ENCODE measurements around the gene PPIL1. TPM values are rescaled to one million over a fixed set of nuclear protein-coding genes. Genes with fewer than 3 reads are reported as not detected.

Gene PPIL1
- total RNA-seq, 1 donor from 2014 or later, result 36.6 TPM

DNA sequence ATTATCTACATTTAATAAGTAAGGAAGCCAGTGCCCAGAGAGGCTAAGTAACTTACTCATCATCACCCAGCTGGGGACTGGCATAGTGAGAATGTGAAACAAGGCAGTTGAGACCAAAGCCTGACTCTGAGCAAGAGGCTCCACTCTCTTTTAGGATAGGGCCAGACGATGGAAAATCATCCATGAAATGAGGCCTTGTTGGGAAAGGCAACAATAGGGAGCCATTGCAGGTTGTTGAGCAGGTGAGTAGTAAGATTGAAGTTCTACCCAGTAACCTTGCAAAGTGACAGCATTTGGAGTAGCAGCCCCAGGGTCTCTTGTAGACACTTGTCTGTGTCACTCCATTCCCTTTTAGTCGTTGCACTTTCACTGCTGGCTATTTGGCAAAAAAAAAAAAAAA is 32.8 kb downstream of the PPIL1 start:
- Mint-ChIP-seq H3K27me3 (ENCODE audit: low read depth, unreplicated experiment) (peaks cover 62% of the 10 kb centered on the region), H3K27ac (ENCODE audit: unreplicated experiment) (no peak overlapping the region), H3K9me3 (ENCODE audit: unreplicated experiment) (peaks cover 4% of the 10 kb centered on the region), H3K4me3 (ENCODE audit: unreplicated experiment) (no peak overlapping the region), H3K4me1 (ENCODE audit: low read depth, unreplicated experiment) (no peaks in the 10 kb centered on the region), H3K36me3 (ENCODE audit: low read depth, unreplicated experiment) (peaks cover 4% of the 10 kb centered on the region)
- Histone ChIP-seq H3K9ac (ENCODE audit: low read length) (no peak overlapping the region), H3K27ac (ENCODE audit: low read depth, low read length) (no peak overlapping the region), H3K4me3 (ENCODE audit: insufficient read depth, low read depth, low read length) (no peak overlapping the region), H3K9me3 (ENCODE audit: insufficient read depth, low read depth, low read length) (no peaks in the 10 kb centered on the region), H2AFZ (ENCODE audit: low read depth, low read length) (no peak overlapping the region), H3K36me3 (ENCODE audit: insufficient read depth, low read length) (no peaks in the 10 kb centered on the region), H3K4me1 (ENCODE audit: insufficient read depth, low read length) (peaks cover 14% of the 10 kb centered on the region), H3K4me2 (ENCODE audit: low read length) (no peak overlapping the region), H4K20me1 (ENCODE audit: insufficient read depth, low read length) (no peaks in the 10 kb centered on the region), H3K79me2 (ENCODE audit: insufficient read depth, low read length) (no peaks in the 10 kb centered on the region), H3K27me3 (ENCODE audit: insufficient read depth, low read length) (peaks cover 25% of the 10 kb centered on the region)
- FAIRE-seq, result no peak
- DNase-seq (ENCODE audit: low read depth), result no peak
- TF ChIP-seq EZH2 (IDR thresholded peaks at IDR 0.05; ENCODE audit: insufficient read depth, low read length), result no peak

DNA sequence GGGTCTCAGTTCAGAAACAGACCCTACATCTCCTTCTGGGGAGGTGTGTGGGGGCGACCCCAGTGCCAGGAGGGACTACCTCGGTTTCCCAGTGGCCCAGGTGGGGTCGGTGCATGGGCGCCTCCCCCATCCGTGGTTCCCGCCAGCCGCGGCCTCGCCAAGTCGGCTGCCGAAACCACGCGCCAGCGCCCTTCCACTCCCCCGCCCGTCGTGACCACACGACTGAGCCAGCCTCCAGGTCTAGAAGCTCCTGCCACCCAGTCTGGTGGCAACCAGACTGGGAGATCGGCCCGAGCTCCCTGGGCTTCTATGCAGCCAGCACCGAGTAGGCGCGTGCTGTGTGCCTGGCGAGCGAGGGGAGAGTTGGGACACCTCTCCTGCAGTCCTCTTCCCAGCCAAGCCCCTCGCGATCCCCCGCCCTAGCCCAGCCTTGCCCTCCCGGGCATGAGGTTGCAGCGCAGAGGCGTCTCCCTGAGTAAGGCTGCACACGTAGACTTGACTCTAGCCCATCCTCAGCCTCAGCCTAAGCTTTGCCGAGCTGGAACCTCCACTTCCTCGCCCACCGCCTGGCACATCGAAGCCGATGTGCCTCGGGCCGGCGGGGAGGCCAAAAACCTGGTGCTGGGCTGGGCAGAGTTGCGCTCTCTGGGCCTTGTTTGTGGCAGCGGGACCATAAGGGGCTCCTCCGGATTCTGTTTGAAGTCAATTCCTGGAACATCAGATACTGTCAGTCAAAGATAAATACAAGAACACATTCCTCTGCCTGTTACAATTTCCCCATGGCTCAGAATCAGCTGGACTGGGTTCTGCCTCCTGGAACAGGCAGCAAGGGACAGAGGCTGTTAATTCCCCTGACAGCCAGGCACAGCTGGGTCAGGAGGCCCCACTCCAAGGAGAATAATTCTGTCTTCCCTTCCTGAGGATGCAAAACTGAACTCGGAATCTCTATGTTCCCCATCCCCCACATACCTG is 33.9 kb downstream of the PPIL1 start:
- no peaks in the 10 kb centered on the region for H3K79me2 ChIP-seq (ENCODE audit: insufficient read depth, low read length)
- DNase-seq (ENCODE audit: low read depth) (no peak), FAIRE-seq (no peak)
- Mint-ChIP-seq H3K27me3 (ENCODE audit: low read depth, unreplicated experiment) (peaks cover 69% of the 10 kb centered on the region), H3K36me3 (ENCODE audit: low read depth, unreplicated experiment) (peaks cover 4% of the 10 kb centered on the region), H3K9me3 (ENCODE audit: unreplicated experiment) (peaks cover 3% of the 10 kb centered on the region), H3K4me3 (ENCODE audit: unreplicated experiment) (peak overlapping the region; percentile 52), H3K4me1 (ENCODE audit: low read depth, unreplicated experiment) (no peaks in the 10 kb centered on the region), H3K27ac (ENCODE audit: unreplicated experiment) (no peak overlapping the region)
- H3K4me2 ChIP-seq (ENCODE audit: low read length), result peak overlapping the region; percentile 86
- H2AFZ ChIP-seq (ENCODE audit: low read depth, low read length), result peak overlapping the region; percentile 61
- no peaks in the 10 kb centered on the region for H3K36me3 ChIP-seq (ENCODE audit: insufficient read depth, low read length)
- H4K20me1 ChIP-seq (ENCODE audit: insufficient read depth, low read length), result no peaks in the 10 kb centered on the region
- no peaks in the 10 kb centered on the region for H3K9me3 ChIP-seq (ENCODE audit: insufficient read depth, low read depth, low read length)
- peaks cover 31% of the 10 kb centered on the region for H3K27me3 ChIP-seq (ENCODE audit: insufficient read depth, low read length)
- TF ChIP-seq EZH2 (IDR thresholded peaks at IDR 0.05; ENCODE audit: insufficient read depth, low read length), result no peak
- TF ChIP-seq, protein P1, sequence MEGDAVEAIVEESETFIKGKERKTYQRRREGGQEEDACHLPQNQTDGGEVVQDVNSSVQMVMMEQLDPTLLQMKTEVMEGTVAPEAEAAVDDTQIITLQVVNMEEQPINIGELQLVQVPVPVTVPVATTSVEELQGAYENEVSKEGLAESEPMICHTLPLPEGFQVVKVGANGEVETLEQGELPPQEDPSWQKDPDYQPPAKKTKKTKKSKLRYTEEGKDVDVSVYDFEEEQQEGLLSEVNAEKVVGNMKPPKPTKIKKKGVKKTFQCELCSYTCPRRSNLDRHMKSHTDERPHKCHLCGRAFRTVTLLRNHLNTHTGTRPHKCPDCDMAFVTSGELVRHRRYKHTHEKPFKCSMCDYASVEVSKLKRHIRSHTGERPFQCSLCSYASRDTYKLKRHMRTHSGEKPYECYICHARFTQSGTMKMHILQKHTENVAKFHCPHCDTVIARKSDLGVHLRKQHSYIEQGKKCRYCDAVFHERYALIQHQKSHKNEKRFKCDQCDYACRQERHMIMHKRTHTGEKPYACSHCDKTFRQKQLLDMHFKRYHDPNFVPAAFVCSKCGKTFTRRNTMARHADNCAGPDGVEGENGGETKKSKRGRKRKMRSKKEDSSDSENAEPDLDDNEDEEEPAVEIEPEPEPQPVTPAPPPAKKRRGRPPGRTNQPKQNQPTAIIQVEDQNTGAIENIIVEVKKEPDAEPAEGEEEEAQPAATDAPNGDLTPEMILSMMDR (IDR thresholded peaks at IDR 0.05; ENCODE audit: insufficient read depth, low read depth, low read length), result no peak
- H3K4me3 ChIP-seq (ENCODE audit: insufficient read depth, low read depth, low read length), result peak overlapping the region; percentile 37
- H3K27ac ChIP-seq (ENCODE audit: low read depth, low read length), result no peak overlapping the region
- no peak overlapping the region for H3K9ac ChIP-seq (ENCODE audit: low read length)
- H3K4me1 ChIP-seq (ENCODE audit: insufficient read depth, low read length), result peaks cover 14% of the 10 kb centered on the region

DNA sequence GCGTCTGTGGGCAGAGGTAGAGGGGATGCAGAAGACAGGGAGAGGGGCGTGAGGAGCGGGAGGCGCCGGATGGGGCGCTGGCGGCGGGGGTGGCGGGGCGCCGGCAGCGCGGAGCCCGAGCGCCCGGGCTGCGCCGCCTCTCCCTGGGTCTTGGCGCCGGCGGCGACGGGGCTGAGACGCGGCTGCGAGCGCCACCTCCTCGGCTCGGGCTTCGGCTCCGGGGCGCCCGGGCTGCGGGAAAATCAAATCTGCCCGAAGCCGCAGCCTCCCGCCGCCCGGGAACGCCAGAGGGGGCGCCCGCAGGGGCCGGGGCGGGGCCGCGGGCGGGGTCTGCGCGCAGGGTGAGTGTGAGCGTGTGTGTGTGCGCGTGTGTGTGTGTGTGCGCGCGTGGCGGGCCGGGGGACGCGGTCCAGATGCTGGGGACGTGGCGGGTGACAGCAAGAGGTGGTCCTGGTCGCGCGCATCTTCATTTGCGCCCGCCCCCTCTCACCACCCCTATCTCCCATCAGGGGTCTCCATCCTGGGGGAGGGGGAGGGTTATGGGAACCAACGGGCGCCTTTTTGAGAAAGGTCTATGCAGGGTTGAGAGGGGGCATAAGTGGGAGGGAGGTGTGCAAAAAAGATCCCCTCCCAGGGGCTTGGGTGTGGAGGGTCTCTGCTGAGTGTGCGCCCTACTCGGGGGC is 34.7 kb downstream of the PPIL1 start:
- Mint-ChIP-seq H3K36me3 (ENCODE audit: low read depth, unreplicated experiment) (peaks cover 4% of the 10 kb centered on the region), H3K4me1 (ENCODE audit: low read depth, unreplicated experiment) (no peaks in the 10 kb centered on the region), H3K27ac (ENCODE audit: unreplicated experiment) (no peak overlapping the region), H3K4me3 (ENCODE audit: unreplicated experiment) (peak overlapping the region; percentile 81), H3K9me3 (ENCODE audit: unreplicated experiment) (peaks cover 3% of the 10 kb centered on the region), H3K27me3 (ENCODE audit: low read depth, unreplicated experiment) (peaks cover 68% of the 10 kb centered on the region)
- H3K79me2 ChIP-seq (ENCODE audit: insufficient read depth, low read length), result no peaks in the 10 kb centered on the region
- no peak for FAIRE-seq
- peaks cover 14% of the 10 kb centered on the region for H3K4me1 ChIP-seq (ENCODE audit: insufficient read depth, low read length)
- TF ChIP-seq, protein P1 (IDR thresholded peaks at IDR 0.05; ENCODE audit: insufficient read depth, low read depth, low read length), result no peak
- TF ChIP-seq EZH2 (IDR thresholded peaks at IDR 0.05; ENCODE audit: insufficient read depth, low read length), result no peak
- H2AFZ ChIP-seq (ENCODE audit: low read depth, low read length), result peak overlapping the region; percentile 61
- peak overlapping the region; percentile 37 for H3K4me3 ChIP-seq (ENCODE audit: insufficient read depth, low read depth, low read length)
- no peak for DNase-seq (ENCODE audit: low read depth)
- H3K27me3 ChIP-seq (ENCODE audit: insufficient read depth, low read length), result peaks cover 32% of the 10 kb centered on the region
- peak overlapping the region; percentile 35 for H3K9ac ChIP-seq (ENCODE audit: low read length)
- no peak overlapping the region for H3K27ac ChIP-seq (ENCODE audit: low read depth, low read length)
- no peaks in the 10 kb centered on the region for H3K36me3 ChIP-seq (ENCODE audit: insufficient read depth, low read length)
- H4K20me1 ChIP-seq (ENCODE audit: insufficient read depth, low read length), result no peaks in the 10 kb centered on the region
- peak overlapping the region; percentile 86 for H3K4me2 ChIP-seq (ENCODE audit: low read length)
- no peaks in the 10 kb centered on the region for H3K9me3 ChIP-seq (ENCODE audit: insufficient read depth, low read depth, low read length)
